PFSK-1 (cell line): ENCODE data around the gene PHLPP1.
A peak's percentile ranks its signal among the peaks of the same experiment; 100 is the strongest.

ENCODE experiments used
- FOXP2 ChIP-seq: optimal IDR thresholded peaks from 2 replicates; pipeline ENCODE3; 2011; ENCODE audit warnings: borderline replicate concordance, control low read depth, inconsistent platforms; ENCODE audit not compliant: insufficient read depth; ENCODE audit errors: extremely low read length, extremely low read depth
- POLR2AphosphoS5 ChIP-seq: IDR thresholded peaks from 2 replicates; pipeline ENCODE4 v1.6.1; 2012; ENCODE audit warnings: low read depth, mild to moderate bottlenecking, control low read depth, low read length, moderate library complexity
- SIN3A ChIP-seq: IDR thresholded peaks from 2 replicates; pipeline ENCODE4 v1.6.1; 2012; ENCODE audit warnings: mild to moderate bottlenecking, low read length, moderate library complexity, borderline replicate concordance; ENCODE audit not compliant: insufficient read depth
- TAF1 ChIP-seq: IDR thresholded peaks from 2 replicates; pipeline ENCODE4 v1.6.1; 2012; ENCODE audit warnings: low read length, control low read depth, borderline replicate concordance; ENCODE audit not compliant: insufficient read depth
- TF ChIP-seq, protein P1 (sequence below), 2 experiments: IDR thresholded peaks; 2 replicates each; pipeline versions ENCODE4 v1.6.1 to v1.8.0; 2011 to 2012; ENCODE audit warnings: low read depth in 2 of 2, low read length in 2 of 2, control low read depth in 1 of 2, inconsistent platforms in 1 of 2, mild to moderate bottlenecking in 1 of 2, moderate library complexity in 1 of 2; ENCODE audit not compliant: insufficient read depth in 1 of 2

The PHLPP1 gene

DNA sequence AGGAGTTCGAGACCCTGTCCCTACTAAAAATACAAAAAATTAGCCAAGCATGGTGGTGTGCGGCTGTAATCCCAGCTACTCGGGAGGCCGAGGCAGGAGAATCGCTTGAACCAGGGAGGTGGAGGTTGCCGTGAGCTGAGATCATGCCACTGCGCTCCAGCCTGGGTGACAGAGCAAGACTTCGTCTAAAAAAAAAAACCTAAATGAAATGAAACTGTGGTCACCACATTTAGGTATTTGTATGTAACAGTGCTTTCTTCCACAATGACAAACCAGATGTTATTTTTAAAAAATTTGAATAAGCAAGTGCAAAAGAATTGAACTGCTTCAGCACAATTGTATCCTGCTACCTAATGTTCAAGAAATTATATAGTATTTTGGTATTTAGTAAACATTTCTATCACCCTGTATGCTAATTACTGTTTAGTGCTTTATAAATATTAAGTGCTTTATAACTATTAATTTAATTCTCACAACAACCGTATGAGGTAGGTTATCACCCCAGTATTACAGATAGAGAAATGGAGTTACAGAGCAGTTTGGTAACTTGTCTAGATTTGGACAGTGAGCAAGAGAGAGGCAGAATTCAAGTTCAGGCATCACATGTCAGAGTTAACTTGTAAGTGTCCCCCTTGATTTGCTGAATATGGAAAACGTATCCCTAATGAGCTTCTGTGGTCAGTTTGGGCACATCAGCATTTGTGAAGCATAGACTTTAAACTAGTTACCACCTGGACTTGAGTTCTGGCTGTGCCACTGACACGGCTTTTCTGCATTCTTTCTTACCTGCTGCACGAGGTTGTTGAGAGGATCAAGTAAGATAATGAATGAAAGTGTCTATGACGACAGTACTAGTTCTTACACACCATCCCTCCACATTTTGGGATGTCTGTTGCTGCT lies 14.4 kb downstream of the PHLPP1 start:
- no peak for TF ChIP-seq POLR2AphosphoS5
- TF ChIP-seq TAF1: no peak
- no peak for TF ChIP-seq FOXP2
- TF ChIP-seq SIN3A: no peak
- TF ChIP-seq, protein P1, sequence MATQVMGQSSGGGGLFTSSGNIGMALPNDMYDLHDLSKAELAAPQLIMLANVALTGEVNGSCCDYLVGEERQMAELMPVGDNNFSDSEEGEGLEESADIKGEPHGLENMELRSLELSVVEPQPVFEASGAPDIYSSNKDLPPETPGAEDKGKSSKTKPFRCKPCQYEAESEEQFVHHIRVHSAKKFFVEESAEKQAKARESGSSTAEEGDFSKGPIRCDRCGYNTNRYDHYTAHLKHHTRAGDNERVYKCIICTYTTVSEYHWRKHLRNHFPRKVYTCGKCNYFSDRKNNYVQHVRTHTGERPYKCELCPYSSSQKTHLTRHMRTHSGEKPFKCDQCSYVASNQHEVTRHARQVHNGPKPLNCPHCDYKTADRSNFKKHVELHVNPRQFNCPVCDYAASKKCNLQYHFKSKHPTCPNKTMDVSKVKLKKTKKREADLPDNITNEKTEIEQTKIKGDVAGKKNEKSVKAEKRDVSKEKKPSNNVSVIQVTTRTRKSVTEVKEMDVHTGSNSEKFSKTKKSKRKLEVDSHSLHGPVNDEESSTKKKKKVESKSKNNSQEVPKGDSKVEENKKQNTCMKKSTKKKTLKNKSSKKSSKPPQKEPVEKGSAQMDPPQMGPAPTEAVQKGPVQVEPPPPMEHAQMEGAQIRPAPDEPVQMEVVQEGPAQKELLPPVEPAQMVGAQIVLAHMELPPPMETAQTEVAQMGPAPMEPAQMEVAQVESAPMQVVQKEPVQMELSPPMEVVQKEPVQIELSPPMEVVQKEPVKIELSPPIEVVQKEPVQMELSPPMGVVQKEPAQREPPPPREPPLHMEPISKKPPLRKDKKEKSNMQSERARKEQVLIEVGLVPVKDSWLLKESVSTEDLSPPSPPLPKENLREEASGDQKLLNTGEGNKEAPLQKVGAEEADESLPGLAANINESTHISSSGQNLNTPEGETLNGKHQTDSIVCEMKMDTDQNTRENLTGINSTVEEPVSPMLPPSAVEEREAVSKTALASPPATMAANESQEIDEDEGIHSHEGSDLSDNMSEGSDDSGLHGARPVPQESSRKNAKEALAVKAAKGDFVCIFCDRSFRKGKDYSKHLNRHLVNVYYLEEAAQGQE (IDR thresholded peaks at IDR 0.05; ENCODE audit: insufficient read depth in 1 of 2, low read depth in 2 of 2, low read length in 2 of 2): no peak

- TF ChIP-seq TAF1: no peak
- TF ChIP-seq SIN3A: no peak
- TF ChIP-seq POLR2AphosphoS5: no peak
- TF ChIP-seq, protein P1 (IDR thresholded peaks at IDR 0.05; ENCODE audit: insufficient read depth in 1 of 2, low read depth in 2 of 2, low read length in 2 of 2): no peak
- TF ChIP-seq FOXP2: no peak
These were observed 15.6 kb downstream of the PHLPP1 start for GRCh38 chr18:62730941-62731340.

DNA sequence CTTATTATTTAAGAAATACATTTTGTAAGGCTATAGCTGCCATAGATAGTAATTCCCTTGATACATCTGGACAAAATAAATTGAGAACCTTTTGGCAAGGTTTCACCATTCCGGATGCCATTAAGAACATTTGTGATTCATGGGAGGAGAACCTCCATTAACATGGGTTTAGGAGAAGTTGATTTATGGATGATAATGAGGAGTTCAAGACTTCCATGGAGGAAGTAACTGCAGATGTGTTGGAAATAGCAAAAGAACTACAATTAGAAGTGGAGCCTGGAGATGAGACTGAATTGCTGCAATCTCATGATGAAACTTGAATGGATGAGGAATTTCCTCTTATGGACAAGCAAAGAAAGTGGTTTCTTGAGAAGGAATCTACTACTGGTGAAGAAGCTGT lies 17.3 kb downstream of the PHLPP1 start:
- peak; percentile 31; the same call in 1 of the 2 replicates for TF ChIP-seq TAF1
- TF ChIP-seq, protein P1 (IDR thresholded peaks at IDR 0.05; ENCODE audit: insufficient read depth in 1 of 2, low read depth in 2 of 2, low read length in 2 of 2): no peak

DNA sequence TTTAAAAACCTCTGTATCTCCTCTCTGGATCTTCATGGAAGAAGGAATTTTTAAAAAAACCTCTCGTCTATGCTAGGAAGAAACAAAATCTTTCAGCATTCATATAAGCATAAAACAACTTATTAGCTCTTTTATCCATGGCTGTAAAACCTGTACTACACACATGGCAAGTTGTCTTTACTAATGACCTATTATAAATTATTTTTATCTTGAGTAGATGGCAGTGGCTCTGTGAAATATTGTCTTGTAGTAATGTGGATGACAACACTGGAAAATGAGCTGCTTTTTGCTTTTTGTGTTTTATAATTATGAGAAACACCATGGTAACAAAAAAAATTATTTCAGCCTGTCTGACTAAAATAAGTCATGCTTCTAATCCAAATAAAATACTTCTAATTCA lies 18.9 kb downstream of the PHLPP1 start:
- TF ChIP-seq POLR2AphosphoS5: no peak
- TF ChIP-seq TAF1: no peak
- TF ChIP-seq, protein P1 (IDR thresholded peaks at IDR 0.05; ENCODE audit: insufficient read depth in 1 of 2, low read depth in 2 of 2, low read length in 2 of 2): no peak
- no peak for TF ChIP-seq FOXP2
- no peak for TF ChIP-seq SIN3A

GRCh38 chr18:62735387-62735786 lies 20.0 kb downstream of the PHLPP1 start:
- TF ChIP-seq FOXP2 (no peak), POLR2AphosphoS5 (no peak), SIN3A (no peak), TAF1 (no peak)
- TF ChIP-seq, protein P1 (IDR thresholded peaks at IDR 0.05; ENCODE audit: insufficient read depth in 1 of 2, low read depth in 2 of 2, low read length in 2 of 2): no peak
